Lower lobe of right lung (tissue), 2 donors: ENCODE data around the gene KCTD14. TPM values are rescaled to one million over a fixed set of nuclear protein-coding genes. Genes with fewer than 3 reads are reported as not detected.

Source experiments
- ATAC-seq, 2 donors: fragments of 200-7000 bp; cut with Tn5 transposase; one replicate each; pipeline ENCODE4 v1.9.1; 2020 to 2022; ENCODE audit warnings: mild to moderate bottlenecking in 2 of 2, moderate library complexity in 2 of 2
- DNase-seq: peaks from one replicate; pipeline ENCODE4 v3.0.0-alpha.2; 2020
- H3K27ac ChIP-seq: fragments of 200-600 bp; one replicate; pipeline ENCODE4 v1.8.0; 2022
- H3K27me3 ChIP-seq: fragments of 200-600 bp; one replicate; pipeline ENCODE4 v1.8.0; 2022; ENCODE audit warnings: low read depth
- H3K36me3 ChIP-seq: fragments of 200-600 bp; one replicate; pipeline ENCODE4 v1.8.0; 2022; ENCODE audit warnings: mild to moderate bottlenecking
- H3K4me1 ChIP-seq: fragments of 200-600 bp; one replicate; pipeline ENCODE4 v1.8.0; 2022
- H3K4me3 ChIP-seq: fragments of 200-600 bp; one replicate; pipeline ENCODE4 v1.8.0; 2022; ENCODE audit warnings: mild to moderate bottlenecking
- H3K9me3 ChIP-seq: fragments of 200-600 bp; one replicate; pipeline ENCODE4 v1.8.0; 2022
- CTCF ChIP-seq: fragments of 200-600 bp; IDR thresholded peaks from one replicate; pipeline ENCODE4 v1.8.0; 2022; ENCODE audit warnings: antibody characterized with exemption, mild to moderate bottlenecking
- intact Hi-C: fragments of 100-400 bp; cut with DNase I; formaldehyde crosslinking; loops from one replicate; pipeline ENCODE4 v1.11.0; 2022
- total RNA-seq: library from RNA; stranded (reverse); fragmentation: NEBNext Ultra II Directional; extraction: Animal tissue kit (Norgen Biotek cat#: 25700); gene quantifications from one replicate; pipeline ENCODE4 v1.2.1, GENCODE V29; 2021
- donor health status: DM: no; HTN: yes; CAD: no; lungs with severe emphysema.

KCTD14 gene
- total RNA-seq, 1 donor from 2014 or later, result 12.3 TPM

- no peak for ATAC-seq
- DNase-seq, result no peak
- Histone ChIP-seq H3K27ac (no peak overlapping the region), H3K4me3 (no peak overlapping the region), H3K27me3 (no peaks in the 10 kb centered on the region), H3K9me3 (no peaks in the 10 kb centered on the region), H3K4me1 (peaks cover 24% of the 10 kb centered on the region), H3K36me3 (no peaks in the 10 kb centered on the region)
- intact Hi-C loops, result no loop called here
- TF ChIP-seq CTCF, result no peak
Measured at GRCh38 chr11:78036313-78036712, 13.2 kb upstream of the KCTD14 start.

GRCh38 chr11:78034623-78035022, 11.5 kb upstream of the KCTD14 start:
- H3K27ac ChIP-seq, result no peak overlapping the region
- H3K4me3 ChIP-seq, result no peak overlapping the region
- TF ChIP-seq CTCF, result no peak
- DNase-seq, result no peak
- no peaks in the 10 kb centered on the region for H3K36me3 ChIP-seq
- ATAC-seq, result no peak
- H3K9me3 ChIP-seq, result no peaks in the 10 kb centered on the region
- H3K27me3 ChIP-seq, result no peaks in the 10 kb centered on the region
- peaks cover 20% of the 10 kb centered on the region for H3K4me1 ChIP-seq
- intact Hi-C loops, result no loop called here

GRCh38 chr11:78033040-78033439, 10.0 kb upstream of the KCTD14 start:
- Histone ChIP-seq H3K27me3 (no peaks in the 10 kb centered on the region), H3K27ac (no peak overlapping the region), H3K9me3 (no peaks in the 10 kb centered on the region), H3K36me3 (no peaks in the 10 kb centered on the region), H3K4me1 (peaks cover 12% of the 10 kb centered on the region), H3K4me3 (no peak overlapping the region)
- TF ChIP-seq CTCF, result no peak
- ATAC-seq (no peak), DNase-seq (no peak)
- intact Hi-C loops, result no loop called here

GRCh38 chr11:78032090-78032489, 9.0 kb upstream of the KCTD14 start:
- TF ChIP-seq CTCF, result no peak
- Histone ChIP-seq H3K4me3 (no peak overlapping the region), H3K27me3 (no peaks in the 10 kb centered on the region), H3K4me1 (peaks cover 12% of the 10 kb centered on the region), H3K36me3 (no peaks in the 10 kb centered on the region), H3K9me3 (no peaks in the 10 kb centered on the region), H3K27ac (no peak overlapping the region)
- intact Hi-C loops, result no loop called here
- ATAC-seq, result no peak
- no peak for DNase-seq

GRCh38 chr11:78031629-78032028, 8.6 kb upstream of the KCTD14 start:
- Histone ChIP-seq H3K36me3 (no peaks in the 10 kb centered on the region), H3K27ac (no peak overlapping the region), H3K27me3 (no peaks in the 10 kb centered on the region), H3K4me3 (no peak overlapping the region), H3K4me1 (peaks cover 12% of the 10 kb centered on the region), H3K9me3 (no peaks in the 10 kb centered on the region)
- no peak for ATAC-seq
- intact Hi-C loops, result no loop called here
- DNase-seq, result no peak
- no peak for TF ChIP-seq CTCF
